Urothelium cell line (cell line): ENCODE results near the gene MXD4.
A peak's percentile ranks its signal among the peaks of the same experiment; 100 is the strongest.

Source experiments
- DNase-seq: peaks from one replicate; pipeline ENCODE4 v3.0.0; 2011; ENCODE audit warnings: low spot score, mixed read lengths
- FAIRE-seq: peaks from 2 replicates; lab custom pipeline; 2011; peaks lifted over from hg19 to GRCh38; lab: Jason Lieb, UNC

MXD4 gene

DNA sequence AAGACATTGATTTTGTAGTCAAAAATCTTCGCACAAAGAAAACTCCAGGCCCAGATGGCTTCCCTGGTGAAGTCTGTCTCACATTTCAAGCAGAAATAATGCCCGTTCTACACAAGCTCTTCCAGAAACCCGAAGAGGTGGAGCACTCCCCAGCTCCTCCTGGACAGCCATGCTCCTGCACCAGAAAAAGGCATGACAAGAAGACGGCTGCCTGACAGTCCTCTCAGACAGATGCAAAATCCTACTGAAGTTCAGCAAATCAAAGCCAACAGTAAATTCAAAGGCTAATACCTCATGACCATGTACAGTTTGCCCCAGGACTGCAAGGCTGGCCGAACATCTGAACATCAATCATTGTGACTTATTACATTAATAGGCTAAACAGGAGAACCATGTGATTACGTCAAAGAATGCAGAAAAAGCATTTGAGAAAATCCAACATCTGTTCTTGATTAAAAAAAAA is 30.8 kb upstream of the MXD4 start:
- no peak for FAIRE-seq

GRCh38 chr4:2291705-2292645 is 30.1 kb upstream of the MXD4 start:
- DNase-seq = no peak
- no peak for FAIRE-seq

More for the DNA sequence above, 30.8 kb upstream of the MXD4 start:
- DNase-seq = no peak

- FAIRE-seq (no peak), DNase-seq (no peak)
Observed at GRCh38 chr4:2290974-2291704, 29.2 kb upstream of the MXD4 start.

GRCh38 chr4:2290488-2290887 is 28.6 kb upstream of the MXD4 start:
- DNase-seq (no peak), FAIRE-seq (no peak)

GRCh38 chr4:2289955-2290333 is 28.0 kb upstream of the MXD4 start:
- no peak for FAIRE-seq
- DNase-seq = no peak

DNA sequence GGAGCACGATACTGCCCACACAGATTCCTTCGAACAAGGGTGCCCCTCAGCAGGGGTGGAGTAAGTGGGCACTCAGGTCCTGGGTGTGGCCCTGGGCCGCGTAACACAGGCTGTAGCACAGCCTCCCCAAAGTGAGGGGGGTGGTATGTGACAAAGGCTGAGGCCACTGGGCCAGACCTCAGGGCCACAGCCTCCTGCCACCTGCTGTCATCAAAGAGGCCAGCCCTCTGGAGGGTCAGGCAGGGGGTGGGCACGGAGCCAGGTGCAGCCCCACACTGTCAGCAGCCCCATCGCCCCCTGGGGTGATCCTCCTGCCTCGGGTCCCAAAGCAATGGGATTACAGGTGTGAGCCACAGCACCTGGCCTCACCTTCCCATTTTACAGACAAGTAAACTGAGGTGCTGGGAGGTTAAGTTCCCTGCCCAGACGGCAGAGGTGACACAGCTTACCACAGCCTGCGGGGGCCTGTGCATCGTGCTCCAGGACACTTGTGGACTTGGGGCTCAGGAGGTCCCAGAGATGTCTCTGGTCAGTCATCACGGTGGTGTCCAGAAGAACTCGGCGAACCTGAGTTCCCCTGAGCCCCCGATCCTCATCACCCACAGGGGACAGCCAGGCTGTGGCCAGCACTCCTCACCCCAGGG is 27.5 kb upstream of the MXD4 start:
- no peak for FAIRE-seq
- no peak for DNase-seq

- FAIRE-seq = no peak
- no peak for DNase-seq
Observed at GRCh38 chr4:2288051-2288541, 26.2 kb upstream of the MXD4 start.

- FAIRE-seq (no peak), DNase-seq (no peak)
Observed at GRCh38 chr4:2287594-2287915, 25.6 kb upstream of the MXD4 start.

GRCh38 chr4:2286904-2287593 is 25.1 kb upstream of the MXD4 start:
- DNase-seq = no peak
- FAIRE-seq = no peak

DNA sequence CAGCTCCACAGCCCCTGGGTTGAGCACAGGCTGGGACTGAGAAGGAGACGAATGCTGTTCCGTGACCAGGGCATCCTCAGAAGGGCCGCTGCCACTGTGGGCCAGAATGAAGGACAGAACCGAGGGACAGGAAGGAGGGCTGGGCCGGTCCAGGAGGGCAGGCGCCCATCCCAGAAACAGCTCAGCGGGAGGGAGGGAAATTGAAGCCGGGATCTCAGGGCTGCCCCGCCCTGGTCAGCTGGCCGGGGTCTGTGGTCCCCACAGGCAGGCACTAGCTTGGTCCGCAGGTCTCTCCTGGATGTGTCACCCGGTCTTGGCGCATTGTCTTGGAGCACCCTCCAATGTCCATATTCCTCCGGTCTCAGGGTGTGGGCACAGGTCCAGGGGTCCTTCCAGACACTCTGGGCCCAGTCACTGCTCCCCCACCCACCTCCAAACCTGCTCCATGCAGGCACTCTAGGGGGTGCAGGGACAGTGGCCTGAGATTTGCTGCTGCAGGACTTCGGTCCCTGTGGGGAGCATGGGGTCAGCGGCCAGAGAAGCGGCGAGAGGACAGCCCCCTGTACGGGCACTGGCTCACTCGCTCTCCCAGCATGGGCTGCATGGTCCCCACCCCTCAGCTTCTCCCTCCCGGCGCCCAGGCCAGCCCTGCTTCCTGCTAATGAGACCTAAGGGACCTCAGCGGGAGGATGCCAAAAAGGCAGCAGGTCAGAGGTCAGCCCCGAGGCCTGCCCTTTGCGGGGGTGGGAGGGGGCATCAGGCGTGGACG is 23.9 kb upstream of the MXD4 start:
- DNase-seq = no peak
- no peak for FAIRE-seq

DNA sequence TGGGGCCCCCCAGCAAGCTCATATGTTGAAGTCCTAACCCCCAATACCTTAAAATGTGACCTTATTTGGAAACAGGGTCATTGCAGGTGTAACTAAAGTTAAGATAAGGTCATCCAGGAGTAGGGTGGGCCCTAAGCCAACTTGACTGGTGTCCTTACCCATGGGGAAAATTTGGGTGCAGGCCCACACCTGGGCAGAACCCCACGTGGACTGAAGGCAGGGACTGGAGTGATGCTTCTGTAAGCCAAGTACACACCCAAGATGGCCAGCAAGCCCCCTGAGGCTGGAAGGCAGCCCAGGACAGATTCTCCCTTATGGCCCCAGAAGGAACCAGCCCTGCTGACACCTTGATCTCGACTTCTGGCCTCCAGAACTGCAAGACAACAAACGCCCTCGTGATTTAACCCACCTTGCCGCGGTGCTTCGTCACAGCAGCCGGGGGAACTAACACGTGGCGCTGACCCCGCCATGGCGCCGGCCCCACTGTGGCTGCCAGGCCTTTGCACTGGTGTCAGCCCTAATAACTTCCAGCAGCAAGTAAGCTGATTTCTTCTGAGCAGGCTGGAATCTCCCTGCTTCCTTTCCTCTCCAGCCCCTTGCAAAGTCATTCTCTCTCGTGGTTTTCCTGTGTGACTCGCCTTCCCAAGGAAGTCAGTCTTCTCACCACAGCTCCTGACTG is 23.2 kb upstream of the MXD4 start:
- FAIRE-seq (no peak), DNase-seq (peak; percentile 10)

- FAIRE-seq (no peak), DNase-seq (no peak)
Observed at GRCh38 chr4:2284161-2284933, 22.4 kb upstream of the MXD4 start.

DNA sequence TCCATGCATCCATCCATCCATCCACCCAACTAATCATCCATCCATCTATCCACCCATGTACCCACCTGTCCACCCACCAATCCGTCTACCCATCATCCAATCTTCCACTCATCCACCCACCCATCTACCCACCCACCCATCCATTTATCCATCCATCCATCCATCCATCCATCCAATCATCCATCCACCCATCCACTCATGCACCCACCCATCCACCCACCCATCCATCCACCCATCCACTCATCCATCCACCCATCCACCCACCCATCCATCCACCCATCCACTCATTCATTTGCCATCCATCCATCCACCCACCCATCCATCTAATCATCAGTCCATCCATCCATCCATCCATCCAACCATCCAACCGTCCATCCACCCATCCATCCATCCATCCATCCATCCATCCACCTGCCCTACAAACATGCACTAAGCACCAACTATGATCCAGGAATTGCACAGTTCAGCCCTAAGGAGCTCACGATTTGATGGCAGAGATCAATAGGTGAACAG is 21.3 kb upstream of the MXD4 start:
- no peak for DNase-seq
- no peak for FAIRE-seq

DNA sequence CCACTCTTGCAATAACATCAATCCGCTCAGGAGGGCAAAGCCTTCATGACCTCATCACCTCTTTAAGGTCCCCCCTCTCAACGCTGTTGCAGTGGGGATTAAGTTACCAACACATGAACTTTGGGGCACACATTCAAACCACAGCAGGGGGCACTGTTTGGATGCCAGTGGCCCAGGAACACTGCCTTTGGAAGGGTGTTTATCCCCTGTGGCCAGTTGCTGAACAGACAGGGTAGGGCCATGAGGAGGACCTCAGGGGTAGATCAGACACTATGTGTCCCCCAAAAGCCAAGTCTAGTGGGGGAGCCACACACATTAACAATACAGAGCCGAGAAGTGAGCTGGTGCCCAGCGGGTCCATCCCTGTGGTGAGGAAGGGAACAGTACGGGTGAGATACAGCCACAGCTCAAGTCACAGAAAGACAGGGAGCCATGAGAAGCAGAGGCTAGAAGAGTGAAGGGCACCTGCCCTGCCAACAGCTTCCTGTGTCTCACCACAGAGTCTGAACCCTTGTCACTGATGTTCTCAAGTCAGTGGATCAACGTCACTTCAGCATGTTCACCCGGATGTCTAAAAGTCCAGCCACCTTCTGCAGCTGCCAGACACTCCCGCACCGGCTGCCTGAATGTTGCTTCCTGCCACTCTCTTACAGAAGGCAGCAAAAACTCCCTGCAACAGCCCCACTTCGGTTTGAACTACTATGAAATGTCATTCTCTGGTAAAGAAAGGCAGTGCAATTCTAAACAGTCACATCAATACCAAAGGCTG is 19.9 kb upstream of the MXD4 start:
- DNase-seq (no peak), FAIRE-seq (no peak)

- no peak for FAIRE-seq
Observed at GRCh38 chr4:2280531-2281300, 18.8 kb upstream of the MXD4 start.

DNA sequence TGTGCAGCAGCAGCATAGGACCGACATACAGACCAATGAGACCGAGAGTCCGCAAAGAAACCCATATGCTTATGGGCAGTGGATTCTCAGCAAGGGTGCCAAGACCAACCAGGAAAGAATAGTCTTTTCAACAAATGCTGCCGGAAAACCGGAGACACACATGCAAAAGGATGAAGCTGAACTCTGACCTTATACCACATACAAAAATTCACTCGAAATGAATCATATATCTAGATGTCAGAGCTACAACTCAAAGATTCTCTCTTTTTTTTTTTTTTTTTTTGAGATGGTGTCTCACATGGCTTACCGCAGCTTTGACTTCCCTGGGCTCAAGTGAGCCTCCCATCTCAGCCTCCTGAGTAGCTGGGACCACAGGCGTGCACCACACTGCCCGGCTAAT is 16.0 kb upstream of the MXD4 start:
- FAIRE-seq = no peak

More at GRCh38 chr4:2280531-2281300, 18.8 kb upstream of the MXD4 start:
- no peak for DNase-seq

More for the DNA sequence above, 16.0 kb upstream of the MXD4 start:
- DNase-seq = no peak
